ENCODE data around the gene NDUFB1. TPM values are rescaled to one million over a fixed set of nuclear protein-coding genes. Genes with fewer than 3 reads are reported as not detected.
A peak's percentile ranks its signal among the peaks of the same experiment; 100 is the strongest.

Gene NDUFB1
- total RNA-seq: 100 to 1,000 TPM in 1 of 2 donors, 10 to 100 TPM in 1; 82.1 to 111 TPM

GRCh38 chr14:92121670-92122350 lies at the start of gene NDUFB1, which contains the start of gene CPSF2:
Gene NDUFB1, minus strand, starts transcription at chr14:92121706. Its CDS starts 4,069 bp downstream, at chr14:92117637.
Gene CPSF2, plus strand, starts transcription at chr14:92121969. Its CDS starts 9,016 bp downstream, at chr14:92130985.
- Mint-ChIP-seq H3K36me3 (peaks cover 14 to 22% of the 10 kb centered on the region in 2 donors), H3K9me3 (no peaks in the 10 kb centered on the region), H3K27ac (peak within 1 kb of the TSS; percentile 98 to 100)
- ATAC-seq (peak; percentile 90 to 92), DNase-seq (ENCODE audit: low spot score in 2 of 2) (peak; percentile 86 to 87)

- ATAC-seq (no peak), DNase-seq (ENCODE audit: low spot score in 2 of 2) (no peak)
- no peak overlapping the region for H3K27ac Mint-ChIP-seq
- peaks cover 0 to 13% of the 10 kb centered on the region in 2 donors for H3K9me3 Mint-ChIP-seq
- peaks cover 23 to 52% of the 10 kb centered on the region in 2 donors for H3K36me3 Mint-ChIP-seq
These were observed 43.5 kb upstream of the NDUFB1 start for GRCh38 chr14:92164958-92165357.

GRCh38 chr14:92161521-92161920 lies 40.0 kb upstream of the NDUFB1 start:
- Mint-ChIP-seq H3K9me3 (peaks cover 0 to 13% of the 10 kb centered on the region in 2 donors), H3K27ac (no peak overlapping the region), H3K36me3 (peaks cover 29 to 53% of the 10 kb centered on the region in 2 donors)
- ATAC-seq (no peak), DNase-seq (ENCODE audit: low spot score in 2 of 2) (no peak)

GRCh38 chr14:92160619-92161018 lies 39.1 kb upstream of the NDUFB1 start:
- DNase-seq (ENCODE audit: low spot score in 2 of 2) (no peak), ATAC-seq (no peak)
- Mint-ChIP-seq H3K9me3 (peaks cover 0 to 13% of the 10 kb centered on the region in 2 donors), H3K36me3 (peaks cover 29 to 53% of the 10 kb centered on the region in 2 donors), H3K27ac (peak overlapping the region in 1 of 2 donors; percentile 74)

- DNase-seq (ENCODE audit: low spot score in 2 of 2) (no peak), ATAC-seq (no peak)
- H3K36me3 Mint-ChIP-seq: peaks cover 11 to 15% of the 10 kb centered on the region in 2 donors
- H3K9me3 Mint-ChIP-seq: no peaks in the 10 kb centered on the region
- H3K27ac Mint-ChIP-seq: no peak overlapping the region
These were observed 32.9 kb upstream of the NDUFB1 start for GRCh38 chr14:92154283-92154942.

GRCh38 chr14:92153581-92153980 lies 32.1 kb upstream of the NDUFB1 start:
- Mint-ChIP-seq H3K9me3 (no peaks in the 10 kb centered on the region), H3K27ac (no peak overlapping the region), H3K36me3 (peaks cover 11 to 15% of the 10 kb centered on the region in 2 donors)
- ATAC-seq (no peak), DNase-seq (ENCODE audit: low spot score in 2 of 2) (no peak)

- H3K36me3 Mint-ChIP-seq: peaks cover 20 to 35% of the 10 kb centered on the region in 2 donors
- ATAC-seq (no peak), DNase-seq (ENCODE audit: low spot score in 2 of 2) (no peak)
- H3K27ac Mint-ChIP-seq: no peak overlapping the region
- H3K9me3 Mint-ChIP-seq: no peaks in the 10 kb centered on the region
These were observed 23.2 kb upstream of the NDUFB1 start for GRCh38 chr14:92144708-92145107.

- Mint-ChIP-seq H3K27ac (no peak overlapping the region), H3K36me3 (peaks cover 20 to 35% of the 10 kb centered on the region in 2 donors)
These were observed 22.5 kb upstream of the NDUFB1 start for GRCh38 chr14:92143962-92144361.

GRCh38 chr14:92143309-92143708 lies 21.8 kb upstream of the NDUFB1 start:
- DNase-seq (ENCODE audit: low spot score in 2 of 2) (no peak), ATAC-seq (no peak)
- no peak overlapping the region for H3K27ac Mint-ChIP-seq
- no peaks in the 10 kb centered on the region for H3K9me3 Mint-ChIP-seq
- H3K36me3 Mint-ChIP-seq: peaks cover 20 to 41% of the 10 kb centered on the region in 2 donors

More at GRCh38 chr14:92143962-92144361, 22.5 kb upstream of the NDUFB1 start:
- no peaks in the 10 kb centered on the region for H3K9me3 Mint-ChIP-seq
- no peak for ATAC-seq
- no peak for DNase-seq (ENCODE audit: low spot score in 2 of 2)

- H3K9me3 Mint-ChIP-seq: no peaks in the 10 kb centered on the region
- ATAC-seq (no peak), DNase-seq (ENCODE audit: low spot score in 2 of 2) (no peak)
- no peak overlapping the region for H3K27ac Mint-ChIP-seq
- H3K36me3 Mint-ChIP-seq: peaks cover 6 to 14% of the 10 kb centered on the region in 2 donors
These were observed 13.8 kb upstream of the NDUFB1 start for GRCh38 chr14:92135269-92135668.

- Mint-ChIP-seq H3K27ac (no peak overlapping the region), H3K36me3 (peaks cover 6 to 14% of the 10 kb centered on the region in 2 donors), H3K9me3 (no peaks in the 10 kb centered on the region)
- DNase-seq (ENCODE audit: low spot score in 2 of 2): no peak
- no peak for ATAC-seq
These were observed 12.9 kb upstream of the NDUFB1 start for GRCh38 chr14:92134456-92134855.

- peak overlapping the region; percentile 98 to 100 for H3K27ac Mint-ChIP-seq
- H3K36me3 Mint-ChIP-seq: peaks cover 20 to 31% of the 10 kb centered on the region in 2 donors
- H3K9me3 Mint-ChIP-seq: no peaks in the 10 kb centered on the region
- ATAC-seq (no peak), DNase-seq (ENCODE audit: low spot score in 2 of 2) (no peak)
These were observed 1.3 kb upstream of the NDUFB1 start for GRCh38 chr14:92122761-92123160.

- Mint-ChIP-seq H3K9me3 (no peaks in the 10 kb centered on the region), H3K27ac (peak overlapping the region; percentile 98 to 100), H3K36me3 (peaks cover 16 to 27% of the 10 kb centered on the region in 2 donors)
- ATAC-seq: peak in 1 of 2 donors; percentile 13
- DNase-seq (ENCODE audit: low spot score in 2 of 2): no peak
These were observed 808 bp upstream of the NDUFB1 start for GRCh38 chr14:92122351-92122677.

- DNase-seq (ENCODE audit: low spot score in 2 of 2): no peak
- ATAC-seq: peak; percentile 26 to 47
- H3K9me3 Mint-ChIP-seq: no peaks in the 10 kb centered on the region
- peaks cover 15 to 21% of the 10 kb centered on the region in 2 donors for H3K36me3 Mint-ChIP-seq
- peak overlapping the region; percentile 98 to 100 for H3K27ac Mint-ChIP-seq
These were observed 268 bp downstream of the NDUFB1 start for GRCh38 chr14:92121207-92121669.

GRCh38 chr14:92109490-92109889 lies 12.0 kb downstream of the NDUFB1 start:
- peaks cover 0 to 6% of the 10 kb centered on the region in 2 donors for H3K36me3 Mint-ChIP-seq
- peak overlapping the region; percentile 75 to 91 for H3K27ac Mint-ChIP-seq

GRCh38 chr14:92108345-92109254 lies 12.9 kb downstream of the NDUFB1 start:
- ATAC-seq (no peak), DNase-seq (ENCODE audit: low spot score in 2 of 2) (no peak)
- Mint-ChIP-seq H3K9me3 (no peaks in the 10 kb centered on the region), H3K36me3 (peaks cover 0 to 6% of the 10 kb centered on the region in 2 donors), H3K27ac (peak overlapping the region in 1 of 2 donors; percentile 91)

More at GRCh38 chr14:92109490-92109889, 12.0 kb downstream of the NDUFB1 start:
- ATAC-seq: no peak
- no peak for DNase-seq (ENCODE audit: low spot score in 2 of 2)
- H3K9me3 Mint-ChIP-seq: no peaks in the 10 kb centered on the region

All from activated naive CD4-positive, alpha-beta T cell treated with anti-CD3 and anti-CD28 coated beads, Interleukin-2, amount 50 U/mL, for 72 hours (primary cell).